DMS53 treated with DMSO at 0.1 percent for 48 hours (cell line): ENCODE measurements around the gene IQSEC3.
"Not testable (repeated sequence)": the region's sequence is repeated elsewhere in the genome, so short reads cannot be mapped to it uniquely, and the experiment has no call there.

Experiments
- DNase-seq: peaks from one replicate; lab custom pipeline; 2025; ENCODE audit not compliant: unreplicated experiment; lab: John Stamatoyannopoulos, UW

Gene IQSEC3

GRCh38 chr12:212715-213526 is 146.4 kb downstream of the IQSEC3 start:
- peak; percentile 8 for DNase-seq

- DNase-seq: no peak
Observed at GRCh38 chr12:213527-213932, 147.0 kb downstream of the IQSEC3 start.

- DNase-seq: no peak
Observed at GRCh38 chr12:214003-214741, 147.6 kb downstream of the IQSEC3 start, which contains the start of gene SLC6A12. SLC6A12 (minus strand) TSS chr12:214157; CDS start chr12:209986, 4,171 bp downstream.

- no peak for DNase-seq
Observed at GRCh38 chr12:215116-215515, 148.5 kb downstream of the IQSEC3 start.

- not testable (repeated sequence) for DNase-seq
Observed at GRCh38 chr12:217029-217428, 150.5 kb downstream of the IQSEC3 start.

GRCh38 chr12:218221-218620 is 151.7 kb downstream of the IQSEC3 start:
- no peak for DNase-seq

GRCh38 chr12:218728-219590 is 152.4 kb downstream of the IQSEC3 start:
- no peak for DNase-seq

- DNase-seq: peak; percentile 81
Observed at GRCh38 chr12:219891-220352, 153.4 kb downstream of the IQSEC3 start.

GRCh38 chr12:220491-220890 is 153.9 kb downstream of the IQSEC3 start:
- DNase-seq: no peak

- DNase-seq: no peak
Observed at GRCh38 chr12:220946-221550, 154.5 kb downstream of the IQSEC3 start.

- DNase-seq: no peak
Observed at GRCh38 chr12:221736-222135, 155.2 kb downstream of the IQSEC3 start.

GRCh38 chr12:223841-224240 is 157.3 kb downstream of the IQSEC3 start:
- no peak for DNase-seq

- DNase-seq: no peak
Observed at GRCh38 chr12:224330-224729, 157.8 kb downstream of the IQSEC3 start.

GRCh38 chr12:225012-225411 is 158.4 kb downstream of the IQSEC3 start:
- DNase-seq: no peak

GRCh38 chr12:226401-226800 is 159.8 kb downstream of the IQSEC3 start:
- DNase-seq: no peak

- DNase-seq: no peak
Observed at GRCh38 chr12:227286-227915, 160.8 kb downstream of the IQSEC3 start.
